ENCODE data around the gene XPC.

GRCh38 chr3:14130707-14131106 lies 47.7 kb downstream of the XPC start:
- TF ChIP-seq CTCF (conservative IDR thresholded peaks at IDR 0.05; ENCODE audit: low read depth, low read length) (no peak), EZH2 (IDR thresholded peaks at IDR 0.05; ENCODE audit: borderline replicate concordance, low read depth, low read length, poor library complexity, severe bottlenecking) (no peak)
